Cardiac fibroblast (primary cell): ENCODE data around the gene RPS6KL1.

Source experiments
- DNase-seq, 2 donors: peaks; one replicate each; pipeline versions ENCODE4 v3.0.0 to v3.0.0-alpha.2; 2010; ENCODE audit warnings: low read depth in 2 of 2
- H3K4me3 ChIP-seq, 2 donors: replicated peaks in 1 of 2; 1 replicate in 1 of 2; 2 replicates in 1 of 2; pipeline ENCODE4 v1.5.1; 2011; ENCODE audit warnings: low read depth in 2 of 2, low read length in 2 of 2, mild to moderate bottlenecking in 2 of 2, moderate library complexity in 1 of 2
- TF ChIP-seq, protein P1 (sequence below): IDR thresholded peaks from one replicate; pipeline ENCODE4 v1.5.1; 2011; ENCODE audit warnings: low read depth, mild to moderate bottlenecking, low read length, inconsistent platforms

The RPS6KL1 gene

GRCh38 chr14:74956027-74956279, 32.9 kb upstream of the RPS6KL1 start:
- no peak for DNase-seq
- peak overlapping the region; percentile 21 to 61 for H3K4me3 ChIP-seq
- TF ChIP-seq, protein P1, sequence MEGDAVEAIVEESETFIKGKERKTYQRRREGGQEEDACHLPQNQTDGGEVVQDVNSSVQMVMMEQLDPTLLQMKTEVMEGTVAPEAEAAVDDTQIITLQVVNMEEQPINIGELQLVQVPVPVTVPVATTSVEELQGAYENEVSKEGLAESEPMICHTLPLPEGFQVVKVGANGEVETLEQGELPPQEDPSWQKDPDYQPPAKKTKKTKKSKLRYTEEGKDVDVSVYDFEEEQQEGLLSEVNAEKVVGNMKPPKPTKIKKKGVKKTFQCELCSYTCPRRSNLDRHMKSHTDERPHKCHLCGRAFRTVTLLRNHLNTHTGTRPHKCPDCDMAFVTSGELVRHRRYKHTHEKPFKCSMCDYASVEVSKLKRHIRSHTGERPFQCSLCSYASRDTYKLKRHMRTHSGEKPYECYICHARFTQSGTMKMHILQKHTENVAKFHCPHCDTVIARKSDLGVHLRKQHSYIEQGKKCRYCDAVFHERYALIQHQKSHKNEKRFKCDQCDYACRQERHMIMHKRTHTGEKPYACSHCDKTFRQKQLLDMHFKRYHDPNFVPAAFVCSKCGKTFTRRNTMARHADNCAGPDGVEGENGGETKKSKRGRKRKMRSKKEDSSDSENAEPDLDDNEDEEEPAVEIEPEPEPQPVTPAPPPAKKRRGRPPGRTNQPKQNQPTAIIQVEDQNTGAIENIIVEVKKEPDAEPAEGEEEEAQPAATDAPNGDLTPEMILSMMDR, result no peak

- TF ChIP-seq, protein P1, result no peak
- DNase-seq, result peak; percentile 44 to 50
- peak within 1 kb of the TSS; percentile 42 to 61 for H3K4me3 ChIP-seq
These were observed 32.4 kb upstream of the RPS6KL1 start, which contains the start of gene PGF for GRCh38 chr14:74955229-74956026. TSS of gene PGF (minus strand) at chr14:74955597. CDS start at chr14:74955242, 355 bp downstream.

DNA sequence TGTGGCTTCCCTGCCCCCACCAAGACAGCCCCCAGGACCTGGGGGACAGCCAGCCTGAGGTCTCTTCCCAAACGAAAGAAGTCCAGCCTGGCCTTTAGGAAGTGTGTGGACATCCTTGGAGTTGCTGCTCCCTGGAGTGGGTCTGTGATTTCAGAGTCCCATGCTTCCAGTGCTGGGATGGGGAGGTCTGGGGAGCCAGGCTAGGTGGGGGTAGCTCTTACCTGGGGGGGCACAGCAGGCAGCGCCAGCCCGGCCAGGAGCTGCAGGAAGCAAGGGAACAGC, 31.8 kb upstream of the RPS6KL1 start:
- TF ChIP-seq, protein P1, result no peak
- no peak for DNase-seq
- H3K4me3 ChIP-seq, result peak overlapping the region; percentile 42 to 61

DNA sequence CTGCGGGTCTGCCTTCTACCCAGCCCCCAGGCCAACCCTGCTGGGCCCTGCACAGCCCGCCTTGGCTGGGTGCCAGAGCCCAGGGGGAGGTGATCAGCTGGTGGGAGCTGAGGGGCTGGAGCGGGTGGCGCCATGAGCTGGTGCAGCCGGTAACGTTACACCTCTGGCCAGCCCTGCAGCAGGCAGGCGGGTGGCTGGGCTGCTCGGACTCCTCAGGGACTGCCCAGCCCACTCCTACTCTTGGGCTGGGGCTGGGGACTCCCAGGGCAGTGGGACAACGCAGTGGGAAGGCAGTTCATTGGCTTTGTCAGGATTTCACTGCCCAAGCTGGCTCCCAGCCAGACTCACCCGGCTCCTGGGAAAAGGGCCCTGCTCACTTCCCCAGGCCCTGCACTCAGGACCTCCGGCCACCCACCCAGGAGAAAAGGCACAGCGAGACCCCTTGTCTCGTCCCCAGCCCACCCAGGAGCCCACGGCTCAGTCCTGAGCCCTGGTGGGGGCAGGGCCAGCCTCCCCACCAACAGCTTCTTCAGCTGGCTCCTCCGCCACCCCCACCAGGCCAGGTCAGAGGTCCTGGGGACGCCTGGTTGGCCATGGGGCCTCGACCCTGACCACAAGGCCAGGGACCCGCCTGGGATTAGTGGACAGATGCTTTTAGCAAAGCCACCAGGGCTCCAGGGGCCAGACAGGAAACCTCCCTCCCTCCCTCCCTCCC, 31.3 kb upstream of the RPS6KL1 start:
- no peak for DNase-seq
- TF ChIP-seq, protein P1, result no peak
- peak overlapping the region; percentile 42 to 61 for H3K4me3 ChIP-seq

DNA sequence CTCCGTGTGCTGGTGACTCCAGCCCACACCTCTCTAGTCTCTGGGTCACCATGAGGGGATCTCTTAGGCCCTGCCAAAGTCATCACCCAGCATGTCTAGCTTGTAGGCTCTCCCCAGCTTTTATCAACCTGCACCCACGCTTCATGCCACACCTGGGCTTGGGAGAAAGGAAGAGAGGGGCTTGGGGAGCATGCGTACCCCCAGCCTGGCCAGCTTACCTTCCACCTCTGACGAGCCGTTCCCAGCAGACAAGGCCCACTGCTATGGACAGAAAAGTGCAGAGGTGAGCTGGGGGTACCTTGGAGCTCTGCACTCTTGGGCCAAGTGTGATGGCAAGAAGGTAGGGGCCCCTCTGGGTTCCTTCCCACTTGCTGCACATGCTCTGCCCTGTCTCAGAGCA, 30.6 kb upstream of the RPS6KL1 start:
- TF ChIP-seq, protein P1, result no peak
- peak overlapping the region in 1 of 2 donors; percentile 61 for H3K4me3 ChIP-seq

GRCh38 chr14:74952697-74953484, 29.8 kb upstream of the RPS6KL1 start:
- no peak for DNase-seq
- no peak overlapping the region for H3K4me3 ChIP-seq
- TF ChIP-seq, protein P1, result no peak

More for the DNA sequence above, 30.6 kb upstream of the RPS6KL1 start:
- no peak for DNase-seq
